GM21423 (cell line): ENCODE measurements around the gene MSANTD7.
"Not testable (repeated sequence)": the region's sequence is repeated elsewhere in the genome, so short reads cannot be mapped to it uniquely, and the experiment has no call there.

Source experiments
- ATAC-seq: cut with Tn5 transposase; IDR thresholded peaks from one replicate; pipeline ENCODE4 v1.9.1; 2021; ENCODE audit warnings: mild to moderate bottlenecking, moderate library complexity; ENCODE audit not compliant: unreplicated experiment

MSANTD7 gene

GRCh38 chr10:14837003-14837756, 926 bp upstream of the MSANTD7 start:
- ATAC-seq: no peak

- ATAC-seq: peak; percentile 7
Observed at GRCh38 chr10:14838582-14839304, 637 bp downstream of the MSANTD7 start.

DNA sequence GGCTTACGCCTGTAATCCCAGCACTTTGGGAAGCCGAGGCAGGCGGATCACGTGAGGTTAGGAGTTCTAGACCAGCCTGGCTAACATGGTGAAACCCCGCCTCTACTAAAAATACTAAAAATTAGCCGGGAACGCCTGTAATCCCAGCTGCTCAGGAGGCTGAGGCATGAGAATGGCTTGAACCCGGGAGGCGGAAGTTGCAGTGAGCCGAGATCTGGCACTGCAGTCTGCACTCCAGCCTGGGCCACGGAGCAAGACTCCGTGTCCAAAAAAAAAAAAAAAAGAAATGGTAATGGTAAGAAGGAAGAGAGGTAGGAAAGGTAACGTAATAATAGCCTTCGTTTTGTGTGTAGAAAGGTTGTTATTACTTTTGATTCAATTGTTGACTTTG, 1.2 kb downstream of the MSANTD7 start:
- no peak for ATAC-seq

- ATAC-seq: no peak
Observed at GRCh38 chr10:14840178-14840577, 2.1 kb downstream of the MSANTD7 start.

- ATAC-seq: no peak
Observed at GRCh38 chr10:14843327-14843988, 5.4 kb downstream of the MSANTD7 start.

DNA sequence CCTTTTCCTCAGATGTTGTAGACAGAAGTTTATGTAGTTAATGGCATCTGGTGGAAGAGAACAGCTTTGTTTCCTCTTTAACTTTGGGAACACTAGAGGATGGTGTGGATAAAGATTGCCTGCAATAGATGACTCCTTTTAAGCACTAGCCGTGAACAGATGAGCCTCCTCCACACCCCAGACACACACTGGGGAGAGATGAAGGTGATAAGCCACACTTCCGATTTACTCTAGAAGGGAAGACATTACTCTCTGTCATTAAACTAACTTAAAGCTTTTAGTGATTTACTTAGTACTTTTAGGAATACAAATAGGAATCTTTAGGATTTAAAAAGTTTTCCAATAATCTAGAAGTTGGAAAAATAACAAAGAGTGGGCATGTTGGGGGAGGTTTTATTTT, 6.8 kb downstream of the MSANTD7 start:
- no peak for ATAC-seq

GRCh38 chr10:14852236-14852635, 14.1 kb downstream of the MSANTD7 start:
- no peak for ATAC-seq

DNA sequence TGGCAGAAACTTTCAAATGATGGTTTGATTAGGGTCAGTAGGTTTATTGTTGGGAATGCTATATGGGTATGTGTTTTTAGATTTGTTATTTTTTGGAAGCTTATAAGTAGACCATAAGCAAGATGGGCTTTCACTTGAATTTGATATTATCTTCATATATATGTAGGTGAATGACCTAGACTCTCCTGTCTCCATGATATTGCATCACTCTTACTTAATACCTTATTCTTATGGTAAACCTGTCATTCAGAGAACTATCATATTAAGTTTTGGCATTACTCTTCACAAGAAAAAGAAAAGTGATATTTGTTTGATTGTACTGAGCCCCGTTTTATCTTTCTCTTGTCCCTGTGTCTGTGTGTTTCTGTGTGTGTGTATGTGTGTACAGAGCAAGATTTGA, 17.3 kb downstream of the MSANTD7 start:
- ATAC-seq: no peak

DNA sequence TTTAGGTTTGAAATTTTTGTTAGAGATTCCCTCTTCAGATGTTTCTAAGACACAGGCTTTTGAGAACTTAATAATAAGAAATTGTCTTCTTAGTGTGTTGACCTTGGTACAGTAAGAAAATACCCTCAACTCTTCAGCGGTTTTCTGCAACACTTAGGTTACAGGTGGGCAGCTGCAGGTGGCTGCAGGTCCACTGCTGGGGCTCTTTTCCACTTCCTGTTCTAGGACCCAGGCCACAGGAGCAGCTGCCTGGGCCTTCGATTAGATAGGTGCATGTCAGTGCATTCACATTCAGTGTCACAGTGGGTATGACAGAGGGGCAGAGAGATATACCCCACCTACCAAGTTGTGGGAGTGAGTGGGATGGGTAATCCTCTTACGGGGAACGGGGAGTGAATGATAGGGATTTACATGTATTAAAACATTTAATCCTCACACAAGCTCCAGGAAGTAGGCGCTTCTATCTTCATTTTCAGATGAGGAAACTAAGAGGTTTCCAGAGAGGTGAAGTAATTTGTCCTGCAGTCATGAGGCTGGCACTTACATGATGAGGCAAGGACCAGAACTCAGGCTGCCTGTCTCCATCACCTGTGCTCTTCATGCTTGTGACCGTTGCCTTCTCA, 20.3 kb downstream of the MSANTD7 start:
- ATAC-seq: no peak

DNA sequence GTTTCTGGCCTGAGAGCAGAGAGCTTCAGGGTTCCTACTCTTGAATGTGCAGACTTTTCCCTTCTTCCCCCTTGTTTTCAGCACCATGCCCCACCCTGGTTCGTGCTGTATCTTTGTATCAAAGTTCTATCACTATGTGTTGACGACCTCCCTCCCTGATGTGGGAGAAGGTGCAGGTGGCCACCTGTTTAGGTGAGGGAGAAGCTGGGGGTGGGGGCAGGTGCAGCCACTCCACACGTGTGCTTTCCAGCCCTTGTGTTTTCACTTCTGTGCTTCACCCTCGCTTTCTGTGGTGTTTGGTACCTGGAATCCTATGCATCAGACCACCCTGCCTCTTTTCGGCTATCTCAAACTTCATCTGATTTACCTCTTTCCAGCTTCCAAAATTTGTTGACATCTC, 20.9 kb downstream of the MSANTD7 start:
- no peak for ATAC-seq

DNA sequence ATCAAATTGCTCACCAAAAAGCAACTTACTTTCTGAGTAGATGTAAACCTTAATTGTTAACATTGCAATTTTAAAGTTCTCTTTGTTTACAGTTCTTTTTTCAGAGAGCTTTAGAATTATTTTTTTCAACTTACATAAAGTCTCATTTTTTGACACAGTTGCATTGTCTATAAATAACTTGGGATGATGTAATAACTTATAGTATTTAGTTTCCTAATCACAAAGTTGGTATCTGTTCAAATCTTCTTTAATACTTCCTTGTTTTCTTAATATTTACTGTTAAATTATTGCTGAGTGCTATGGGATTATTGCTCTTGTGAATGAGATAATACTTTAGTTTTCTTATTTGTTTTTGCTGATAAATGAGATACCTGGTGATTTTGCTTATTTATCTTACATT, 21.7 kb downstream of the MSANTD7 start:
- ATAC-seq: no peak

- ATAC-seq: no peak
Observed at GRCh38 chr10:14860791-14861190, 22.7 kb downstream of the MSANTD7 start.

DNA sequence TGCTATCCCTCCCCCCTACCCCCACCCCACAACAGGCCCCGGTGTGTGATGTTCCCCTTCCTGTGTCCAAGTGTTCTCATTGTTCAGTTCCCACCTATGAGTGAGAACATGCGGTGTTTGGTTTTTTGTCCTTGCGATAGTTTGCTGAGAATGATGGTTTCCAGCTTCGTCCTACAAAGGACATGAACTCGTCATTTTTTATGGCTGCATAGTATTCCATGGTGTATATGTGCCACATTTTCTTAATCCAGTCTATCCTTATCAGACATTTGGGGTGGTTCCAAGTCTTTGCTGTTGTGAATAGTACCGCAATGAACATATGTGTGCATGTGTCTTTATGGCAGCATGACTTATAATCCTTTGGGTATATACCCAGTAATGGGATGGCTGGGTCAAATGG, 26.4 kb downstream of the MSANTD7 start:
- ATAC-seq: not testable (repeated sequence)

DNA sequence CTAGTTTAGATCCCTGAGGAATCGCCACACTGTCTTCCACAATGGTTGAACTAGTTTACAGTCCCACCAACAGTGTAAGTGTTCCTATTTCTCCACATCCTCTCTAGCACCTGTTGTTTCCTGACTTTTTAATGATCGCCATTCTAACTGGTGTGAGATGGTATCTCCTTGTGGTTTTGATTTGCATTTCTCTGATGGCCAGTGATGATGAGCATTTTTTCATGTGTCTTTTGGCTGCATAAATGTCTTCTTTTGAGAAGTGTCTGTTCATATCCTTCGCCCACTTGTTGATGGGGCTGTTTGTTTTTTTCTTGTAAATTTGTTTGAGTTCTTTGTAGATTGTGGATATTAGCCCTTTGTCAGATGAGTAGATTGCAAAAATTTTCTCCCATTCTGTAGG, 26.8 kb downstream of the MSANTD7 start:
- ATAC-seq: not testable (repeated sequence)

DNA sequence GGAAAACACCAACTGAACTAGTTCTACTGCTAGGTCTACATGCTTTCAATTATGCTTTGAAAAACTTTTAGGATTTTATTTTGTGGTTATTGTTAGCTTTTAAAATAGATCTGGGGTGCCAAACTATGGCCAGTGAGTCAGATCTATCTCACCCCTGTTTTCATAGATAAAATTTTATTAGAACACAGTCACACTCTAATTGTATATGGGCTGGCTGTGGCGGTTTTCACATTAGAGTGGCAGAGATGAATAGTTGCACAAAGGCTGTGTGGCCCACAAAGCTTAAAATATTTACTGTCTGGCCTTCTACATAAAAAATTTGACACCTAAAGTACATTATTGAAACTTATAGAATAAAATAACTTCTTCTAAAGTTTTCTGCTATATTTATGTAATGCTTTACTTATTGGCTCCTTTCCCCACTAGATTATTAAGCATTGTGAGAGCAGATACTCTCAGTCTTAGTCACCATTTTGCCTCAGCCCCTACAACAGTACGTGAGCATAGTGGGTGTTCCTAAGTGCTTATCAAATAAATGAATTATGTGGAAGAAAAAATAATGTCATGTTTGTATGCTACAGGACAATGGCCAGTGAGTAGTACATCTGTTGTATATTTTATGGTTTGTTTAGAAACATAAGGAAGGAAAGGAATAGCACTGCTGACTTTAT, 35.1 kb downstream of the MSANTD7 start:
- ATAC-seq: peak; percentile 53

GRCh38 chr10:14875941-14876340, 37.8 kb downstream of the MSANTD7 start:
- ATAC-seq: no peak

DNA sequence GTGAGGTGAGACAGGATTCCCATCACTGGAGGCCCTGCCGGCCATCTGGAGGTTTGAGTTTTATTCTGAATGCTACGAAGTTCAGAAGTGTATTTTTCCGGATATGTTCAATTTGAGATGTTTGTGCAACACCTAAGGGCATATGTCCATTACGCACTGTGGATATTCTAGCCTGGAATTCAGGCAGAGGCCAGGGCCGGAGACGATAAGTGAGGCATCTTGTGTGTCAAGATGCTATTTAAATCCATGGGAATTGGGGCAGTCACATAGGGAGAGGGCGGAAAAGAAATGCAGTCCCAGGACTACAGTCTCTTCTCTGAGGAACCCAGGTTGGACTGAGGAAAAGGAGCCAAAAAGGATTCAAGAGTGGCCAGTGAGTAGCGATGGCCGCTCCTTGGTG, 38.7 kb downstream of the MSANTD7 start:
- no peak for ATAC-seq

- peak; percentile 94 for ATAC-seq
Observed at GRCh38 chr10:14878266-14879123, 40.4 kb downstream of the MSANTD7 start, which contains the start of gene SUV39H2. SUV39H2 (plus strand) TSS chr10:14878866; CDS start chr10:14878889, 23 bp downstream.

DNA sequence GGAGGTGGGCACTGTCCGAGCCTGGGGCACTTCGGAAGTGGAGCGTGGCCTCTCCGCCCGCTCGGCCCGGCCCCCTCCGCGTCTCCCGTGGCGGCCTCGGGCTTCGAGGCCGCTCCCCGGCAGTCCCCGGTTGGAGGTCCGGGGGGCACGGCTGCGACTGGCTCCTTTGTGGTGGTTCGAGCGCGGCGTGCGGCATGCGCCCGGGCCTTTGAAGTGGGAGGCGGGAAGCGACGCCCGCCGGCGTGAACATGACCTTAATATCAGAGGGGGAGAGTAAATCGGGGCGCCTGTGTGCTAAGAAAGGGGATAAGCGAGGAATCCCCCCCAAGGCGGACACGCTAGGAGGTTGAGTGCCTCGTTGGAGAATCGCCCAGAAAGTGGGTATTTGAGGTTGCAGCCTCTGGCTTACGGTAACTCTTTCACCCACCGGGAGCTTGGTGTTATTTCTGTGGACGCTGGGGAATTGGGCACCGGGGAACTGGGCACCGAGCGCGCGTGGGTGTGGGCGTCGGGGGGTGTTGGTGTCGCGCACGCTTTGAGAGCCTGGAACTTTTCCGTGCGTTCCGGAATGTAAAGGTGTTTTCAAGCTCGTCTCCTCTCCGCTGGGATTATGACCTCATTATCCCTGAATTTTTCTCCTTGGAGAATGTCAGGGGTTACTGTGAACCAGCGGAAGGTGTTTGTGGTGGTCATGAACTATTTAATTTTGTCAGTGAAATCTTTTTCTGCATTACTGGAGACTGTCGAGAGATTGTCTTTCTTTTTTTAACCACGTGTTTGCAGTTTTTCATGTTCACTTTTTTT, 41.2 kb downstream of the MSANTD7 start:
- peak; percentile 25 for ATAC-seq
